Activated T-helper 9 cell treated with anti-CD3 and anti-CD28 coated beads, Interleukin-2, amount 50 U/mL, for 16 hours (primary cell): ENCODE data around the gene SPINT1.
A peak's percentile ranks its signal among the peaks of the same experiment; 100 is the strongest.

Experiments
- DNase-seq: peaks from one replicate; pipeline ENCODE4 v3.0.0-alpha.2; 2020; ENCODE audit warnings: low read depth

SPINT1 gene

GRCh38 chr15:40829115-40829514 lies 14.7 kb upstream of the SPINT1 start:
- no peak for DNase-seq

GRCh38 chr15:40830884-40831283 lies 13.0 kb upstream of the SPINT1 start:
- no peak for DNase-seq

- no peak for DNase-seq
Observed at GRCh38 chr15:40831861-40832260, 12.0 kb upstream of the SPINT1 start.

- DNase-seq = no peak
Observed at GRCh38 chr15:40832903-40833302, 10.9 kb upstream of the SPINT1 start.

GRCh38 chr15:40836020-40836419 lies 7.8 kb upstream of the SPINT1 start:
- no peak for DNase-seq

GRCh38 chr15:40838756-40839155 lies 5.1 kb upstream of the SPINT1 start:
- no peak for DNase-seq

GRCh38 chr15:40841741-40842140 lies 2.1 kb upstream of the SPINT1 start:
- DNase-seq = no peak

GRCh38 chr15:40843261-40843884 lies 475 bp upstream of the SPINT1 start:
- no peak for DNase-seq

GRCh38 chr15:40844696-40845030 lies 815 bp downstream of the SPINT1 start:
- DNase-seq = peak; percentile 17

- DNase-seq = no peak
Observed at GRCh38 chr15:40845036-40845435, 1.2 kb downstream of the SPINT1 start.

- no peak for DNase-seq
Observed at GRCh38 chr15:40845511-40846284, 1.9 kb downstream of the SPINT1 start.

- DNase-seq = no peak
Observed at GRCh38 chr15:40846841-40847222, 3.0 kb downstream of the SPINT1 start.

- DNase-seq = no peak
Observed at GRCh38 chr15:40847223-40847961, 3.5 kb downstream of the SPINT1 start.

- DNase-seq = no peak
Observed at GRCh38 chr15:40850576-40851112, 6.8 kb downstream of the SPINT1 start.

GRCh38 chr15:40852529-40852928 lies 8.7 kb downstream of the SPINT1 start:
- no peak for DNase-seq

GRCh38 chr15:40853241-40853890 lies 9.5 kb downstream of the SPINT1 start:
- DNase-seq = no peak

GRCh38 chr15:40854161-40854560 lies 10.3 kb downstream of the SPINT1 start:
- no peak for DNase-seq

- no peak for DNase-seq
Observed at GRCh38 chr15:40855706-40856234, 11.9 kb downstream of the SPINT1 start.

GRCh38 chr15:40856746-40857145 lies 12.9 kb downstream of the SPINT1 start:
- DNase-seq = no peak

GRCh38 chr15:40857601-40858341 lies 13.9 kb downstream of the SPINT1 start:
- peak; percentile 67 for DNase-seq

GRCh38 chr15:40858706-40859105 lies 14.9 kb downstream of the SPINT1 start:
- no peak for DNase-seq
